ENCODE measurements around the gene DPF3.

DPF3 gene

DNA sequence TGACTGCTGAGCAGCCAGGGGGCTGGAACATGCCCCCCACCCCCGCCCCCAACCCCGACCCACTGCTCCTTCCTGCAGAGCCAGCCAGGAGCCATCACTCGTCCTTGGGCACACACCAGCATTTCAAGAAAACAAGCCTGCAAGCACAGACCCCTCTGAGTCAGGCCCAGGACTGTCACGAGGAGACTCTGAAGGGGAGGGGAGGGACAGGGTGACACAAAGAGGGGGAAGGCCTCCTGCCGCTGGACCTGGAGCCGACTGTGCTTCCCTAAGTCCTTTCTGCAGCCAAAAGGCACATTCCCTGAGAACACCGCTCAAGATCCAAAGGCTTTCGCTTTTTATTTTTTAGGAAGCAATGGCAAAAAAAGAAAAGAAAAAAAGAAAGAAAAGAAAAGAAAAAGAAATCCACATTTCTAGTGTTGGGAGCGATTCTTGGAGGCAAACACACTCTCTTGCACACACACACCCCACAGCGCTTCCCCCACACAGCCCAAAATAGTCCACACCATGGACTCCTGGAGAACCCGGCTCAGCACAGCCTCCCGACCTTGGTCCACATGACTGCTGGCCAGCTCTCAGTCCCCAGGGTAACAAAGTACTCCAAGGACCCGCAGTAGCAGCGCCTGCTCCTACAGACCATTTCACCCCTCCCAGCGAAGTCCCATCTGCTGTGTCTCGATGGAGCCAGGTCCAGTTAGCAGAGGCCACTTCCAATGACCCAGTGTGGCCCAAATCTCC is 101.7 kb downstream of the DPF3 start:
- DNase-seq: no peak

- no peak for DNase-seq
Observed at GRCh38 chr14:72790887-72791566, 102.9 kb downstream of the DPF3 start.

GRCh38 chr14:72788972-72789728 is 104.8 kb downstream of the DPF3 start:
- no peak for DNase-seq

DNA sequence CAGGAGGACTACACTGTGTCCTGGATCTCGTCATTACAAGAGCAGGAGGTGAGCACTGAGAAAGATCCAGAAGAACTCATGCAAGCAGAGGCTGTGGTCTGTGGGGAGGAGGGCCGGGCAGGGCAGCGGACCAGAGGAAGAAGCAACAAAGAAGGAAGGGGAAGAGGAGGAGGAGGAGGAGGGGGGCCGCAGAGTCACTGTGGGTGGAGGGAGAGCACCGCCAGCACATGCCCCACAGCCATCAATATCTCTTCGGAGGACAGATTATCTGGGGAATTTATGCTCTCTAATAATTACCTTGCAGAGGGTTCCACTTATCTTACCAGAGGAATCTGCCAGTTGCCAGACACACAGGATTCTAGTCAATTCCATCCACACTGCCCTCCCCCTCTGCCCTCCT is 105.6 kb downstream of the DPF3 start:
- no peak for DNase-seq

GRCh38 chr14:72787841-72788240 is 106.1 kb downstream of the DPF3 start:
- no peak for DNase-seq

DNA sequence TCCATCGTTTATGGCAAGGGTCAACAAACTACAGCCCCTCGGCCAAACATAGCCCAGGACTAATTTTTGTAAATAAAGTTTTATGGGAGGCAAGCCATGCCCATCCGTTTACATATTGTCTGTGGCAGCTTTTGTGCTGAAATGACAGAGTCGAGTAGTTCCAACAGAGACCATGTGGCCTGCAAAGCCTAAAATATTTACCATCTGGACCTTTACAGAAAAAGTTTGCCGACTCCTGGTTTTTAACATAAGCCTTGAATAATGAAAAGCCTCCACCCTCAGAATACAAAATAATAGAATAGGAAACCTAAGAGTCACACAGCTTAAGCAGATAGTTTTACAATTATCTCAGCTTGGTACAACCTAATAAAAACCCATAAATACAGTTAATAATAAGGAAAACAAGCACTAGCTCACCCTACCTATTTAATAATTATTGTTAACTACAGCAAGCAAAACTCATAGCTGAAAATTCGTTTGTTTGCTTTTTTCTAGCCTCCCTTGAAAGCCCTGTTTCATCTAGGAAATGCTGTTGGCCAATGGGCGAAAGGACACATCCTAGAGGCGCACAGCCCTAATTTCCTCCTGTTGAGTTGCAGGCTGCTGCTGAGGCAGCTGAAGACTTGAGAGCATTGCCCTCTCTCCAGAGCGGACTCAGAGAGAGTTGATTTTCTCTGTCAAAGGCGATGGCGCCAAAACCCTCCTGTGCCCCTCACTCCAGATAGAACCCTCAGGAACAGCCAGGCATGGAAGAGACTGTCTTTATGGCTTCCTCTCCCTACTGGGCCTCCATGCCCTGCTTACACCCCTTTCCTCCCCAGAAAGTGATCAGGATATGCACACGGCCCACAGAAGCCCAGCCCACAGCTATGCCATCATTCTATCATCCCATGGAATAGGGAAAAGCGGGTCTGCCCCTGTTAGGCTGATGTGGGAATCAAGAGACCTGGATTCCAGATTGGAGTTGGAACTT is 107.2 kb downstream of the DPF3 start:
- DNase-seq: no peak

DNA sequence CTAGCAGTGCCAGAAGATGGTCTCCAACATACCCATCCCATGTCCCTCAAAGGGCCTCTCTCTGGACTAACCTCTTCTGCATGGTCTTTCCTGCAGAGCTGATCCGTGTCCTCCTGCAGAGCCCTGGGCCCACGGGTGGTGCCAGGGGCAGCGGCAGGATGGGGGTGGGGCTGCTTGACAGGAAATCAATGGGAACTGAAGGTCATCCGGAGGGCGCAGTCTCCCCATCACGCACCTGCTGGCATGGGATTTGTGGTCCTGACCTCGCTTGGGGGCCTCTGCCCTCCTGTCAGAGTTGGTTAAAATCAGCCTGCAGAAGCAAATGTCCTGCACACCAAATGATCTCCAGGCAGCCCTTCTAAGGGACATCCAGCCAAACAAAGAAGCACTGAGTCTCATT is 110.2 kb downstream of the DPF3 start:
- DNase-seq: no peak

DNA sequence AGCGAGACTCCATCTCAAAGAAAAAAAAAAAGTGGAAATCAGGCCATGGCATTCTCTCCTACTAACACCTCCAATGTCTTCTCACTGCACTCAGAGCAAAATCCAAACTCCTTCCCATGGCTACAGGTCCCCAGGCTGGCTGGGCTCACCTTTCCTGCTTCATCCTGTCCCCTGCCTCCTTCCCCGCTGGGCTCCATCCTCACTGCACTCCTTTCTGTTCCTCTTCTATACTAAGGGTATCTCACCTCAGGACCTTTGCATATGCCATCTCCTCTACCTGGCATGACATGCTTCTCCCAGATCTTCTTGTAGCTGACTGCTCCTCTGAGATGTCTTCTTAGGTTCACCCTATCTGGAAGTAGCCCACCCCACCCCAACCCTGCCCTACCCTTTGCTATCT is 111.1 kb downstream of the DPF3 start:
- no peak for DNase-seq

GRCh38 chr14:72781561-72782508 is 112.1 kb downstream of the DPF3 start:
- no peak for DNase-seq

DNA sequence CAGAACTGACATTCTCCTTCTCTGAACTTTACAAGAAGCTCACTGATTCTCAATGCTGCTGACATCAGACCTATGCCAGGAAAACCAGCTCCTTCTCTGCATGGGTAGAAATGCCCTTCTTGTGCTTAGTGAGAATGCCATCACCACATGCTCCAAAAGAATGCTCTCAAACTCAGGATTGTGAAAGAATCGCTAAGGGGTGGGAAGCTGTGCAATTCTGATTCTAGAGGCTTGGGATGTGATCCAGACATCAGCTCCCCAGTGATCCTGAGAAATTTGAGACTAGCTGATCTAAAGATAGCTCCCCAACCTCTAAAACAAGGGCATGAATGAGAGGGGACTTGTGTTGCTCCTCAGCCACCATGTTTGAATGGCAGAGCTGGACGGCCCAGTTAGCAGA is 113.2 kb downstream of the DPF3 start:
- no peak for DNase-seq

GRCh38 chr14:72779679-72780078 is 114.2 kb downstream of the DPF3 start:
- DNase-seq: no peak

GRCh38 chr14:72777636-72778035 is 116.3 kb downstream of the DPF3 start:
- DNase-seq: no peak

DNA sequence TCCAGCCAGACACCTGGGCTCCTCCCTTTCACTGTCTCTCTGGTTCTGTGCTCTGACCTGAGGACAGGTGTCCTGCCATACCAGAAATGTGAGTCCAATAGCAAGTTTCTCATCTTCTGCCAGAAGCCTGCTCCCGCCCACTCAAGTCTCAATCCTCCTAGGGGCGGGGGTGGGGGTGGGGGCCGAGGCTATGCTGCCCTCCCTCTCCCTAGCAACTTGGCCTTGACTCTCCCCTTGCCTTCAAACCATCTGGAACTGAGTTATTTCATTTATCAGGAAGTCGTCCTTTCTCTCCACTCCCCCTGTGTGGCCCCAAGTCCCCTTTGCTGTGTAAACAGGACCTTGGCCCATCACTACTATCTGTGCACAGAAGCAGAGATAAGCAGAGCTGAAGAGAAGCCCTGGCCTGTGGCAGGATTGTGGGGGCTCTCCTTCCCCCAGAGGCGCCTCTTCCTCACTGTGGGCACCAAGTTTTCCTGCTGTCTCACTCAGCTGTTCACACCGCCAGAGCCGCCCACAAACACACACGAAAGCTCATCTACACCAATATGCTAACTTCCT is 117.1 kb downstream of the DPF3 start:
- no peak for DNase-seq

GRCh38 chr14:72775923-72776554 is 117.9 kb downstream of the DPF3 start:
- DNase-seq: no peak

- no peak for DNase-seq
Observed at GRCh38 chr14:72774894-72775620, 118.8 kb downstream of the DPF3 start.

DNA sequence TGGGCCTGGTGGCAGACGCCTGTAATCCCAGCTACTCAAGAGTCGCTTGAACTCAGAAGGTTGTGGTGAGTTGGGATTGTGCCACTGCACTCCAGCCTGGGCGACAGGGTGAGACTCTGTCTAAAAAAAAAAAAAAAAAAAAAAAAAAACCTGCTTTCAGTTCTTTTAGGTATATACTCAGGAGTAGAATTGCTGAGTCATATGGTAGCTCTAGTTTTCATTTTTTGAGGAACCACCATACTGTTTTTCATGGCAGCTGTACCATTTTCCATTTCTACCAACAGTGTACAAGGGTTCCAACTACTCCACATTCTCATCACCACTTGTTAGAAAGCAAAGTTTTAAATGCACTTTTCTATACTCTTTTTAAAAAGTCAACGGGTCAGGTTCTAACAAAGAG is 119.8 kb downstream of the DPF3 start:
- no peak for DNase-seq

DNA sequence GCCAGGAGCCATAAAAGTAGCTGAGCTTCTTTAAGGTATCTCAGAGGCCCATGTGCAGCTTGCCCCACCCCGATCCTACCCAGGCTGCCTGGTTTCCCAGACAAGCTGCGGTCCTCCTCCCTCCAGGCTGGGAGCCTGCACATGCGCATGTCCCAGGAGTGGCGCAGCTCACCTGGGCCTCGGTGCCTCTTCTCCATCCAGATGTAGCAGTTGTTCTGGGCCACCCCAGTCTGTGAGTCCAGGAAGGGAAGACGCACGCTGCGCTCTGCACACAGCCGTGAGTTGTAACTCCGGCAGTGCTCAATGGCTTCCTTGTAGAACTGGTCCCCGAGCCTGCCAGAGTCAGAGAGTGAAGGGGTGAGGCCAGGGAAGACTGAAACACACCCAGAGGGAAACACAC is 122.3 kb downstream of the DPF3 start:
- no peak for DNase-seq

DNA sequence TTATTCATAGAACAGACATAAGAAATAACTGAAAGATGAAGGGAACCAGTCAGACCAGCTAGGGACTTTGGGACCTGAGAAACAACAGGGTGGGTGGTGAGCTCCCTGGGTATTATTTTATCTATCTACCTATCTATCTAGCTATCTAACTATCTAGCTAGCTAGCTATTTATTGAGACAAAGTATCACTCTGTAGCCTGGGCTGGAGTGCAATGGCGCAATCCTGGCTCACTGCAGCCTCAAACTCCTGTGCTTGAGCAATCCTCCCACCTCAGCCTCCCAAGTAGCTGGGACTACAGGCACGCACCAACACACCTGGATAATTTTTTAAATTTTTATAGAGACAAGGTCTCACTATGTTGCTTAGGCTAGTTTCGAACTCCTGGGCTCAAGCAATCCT is 127.6 kb downstream of the DPF3 start:
- DNase-seq: no peak

GRCh38 chr14:72763892-72764291 is 130.0 kb downstream of the DPF3 start:
- no peak for DNase-seq

- no peak for DNase-seq
Observed at GRCh38 chr14:72759670-72760069, 134.2 kb downstream of the DPF3 start.
